HepG2 (cell line): ENCODE measurements around the gene ATRN. TPM values are rescaled to one million over a fixed set of nuclear protein-coding genes. Genes with fewer than 3 reads are reported as not detected.

Experiments
- BCL6 ChIP-seq: IDR thresholded peaks from 2 replicates; pipeline ENCODE4 v1.6.1; 2016; ENCODE audit warnings: missing genetic modification reagents, missing compliant biosample characterization
- CAMTA2 ChIP-seq: sonication (generic); formaldehyde crosslinking; IDR thresholded peaks from 2 replicates; pipeline ENCODE4 v1.4.0; 2020; ENCODE audit warnings: mild to moderate bottlenecking, missing genetic modification reagents, borderline replicate concordance
- FOXA1 ChIP-seq, 2 experiments: fragments of 450-650 bp in 1 of 2; sonication (generic) in 1 of 2; formaldehyde crosslinking in 1 of 2; IDR thresholded peaks; 2 replicates each; pipeline versions ENCODE4 v1.4.0 to v1.6.1; 2016 to 2020; ENCODE audit warnings: missing genetic modification reagents in 1 of 2
- HNRNPH1 ChIP-seq: fragments of 200-400 bp; formaldehyde crosslinking; optimal IDR thresholded peaks from 2 replicates; pipeline ENCODE3; 2017; ENCODE audit warnings: mild to moderate bottlenecking, low read depth, low read length
- MED13 ChIP-seq: sonication (generic); formaldehyde crosslinking; IDR thresholded peaks from 2 replicates; pipeline ENCODE4 v1.5.0; 2020; ENCODE audit warnings: missing genetic modification reagents
- NFE2L1 ChIP-seq: sonication (generic); formaldehyde crosslinking; IDR thresholded peaks from 2 replicates; pipeline ENCODE4 v1.4.0; 2020; ENCODE audit warnings: missing genetic modification reagents, mild to moderate bottlenecking, borderline replicate concordance
- NFIC ChIP-seq: IDR thresholded peaks from 2 replicates; pipeline ENCODE4 v1.6.1; 2012; ENCODE audit warnings: mild to moderate bottlenecking, low read length, inconsistent platforms
- SMARCC2 ChIP-seq: fragments of 450-650 bp; IDR thresholded peaks from 2 replicates; pipeline ENCODE4 v1.6.1; 2017; ENCODE audit warnings: antibody characterized with exemption, mild to moderate bottlenecking
- SP1 ChIP-seq, 2 experiments: fragments of 450-650 bp in 1 of 2; sonication (generic) in 1 of 2; formaldehyde crosslinking in 1 of 2; IDR thresholded peaks; 2 replicates each; pipeline versions ENCODE4 v1.4.0 to v1.6.1; 2016 to 2020; ENCODE audit warnings: missing genetic modification reagents in 1 of 2
- TEAD2 ChIP-seq: sonication (generic); formaldehyde crosslinking; IDR thresholded peaks from 2 replicates; pipeline ENCODE4 v1.9.0; 2021; ENCODE audit warnings: missing genetic modification reagents
- WIZ ChIP-seq: sonication (generic); formaldehyde crosslinking; IDR thresholded peaks from 2 replicates; pipeline ENCODE4 v1.5.1; 2020; ENCODE audit warnings: mild to moderate bottlenecking, missing genetic modification reagents
- ZFP1 ChIP-seq: IDR thresholded peaks from 2 replicates; pipeline ENCODE4 v1.6.1; 2016
- ZFP37 ChIP-seq: sonication (generic); formaldehyde crosslinking; IDR thresholded peaks from 2 replicates; pipeline ENCODE4 v1.4.0; 2020; ENCODE audit warnings: missing genetic modification reagents, borderline replicate concordance
- ZNF451 ChIP-seq: sonication (generic); formaldehyde crosslinking; IDR thresholded peaks from 2 replicates; pipeline ENCODE4 v1.5.0; 2020; ENCODE audit warnings: mild to moderate bottlenecking, missing genetic modification reagents
- ZNF496 ChIP-seq: sonication (generic); formaldehyde crosslinking; IDR thresholded peaks from 2 replicates; pipeline ENCODE4 v1.8.1; 2023; ENCODE audit warnings: mild to moderate bottlenecking, moderate library complexity, missing genetic modification reagents; ENCODE audit not compliant: insufficient replicate concordance
- ZNF530 ChIP-seq: sonication (generic); formaldehyde crosslinking; IDR thresholded peaks from 2 replicates; pipeline ENCODE4 v1.5.0; 2020; ENCODE audit warnings: low read depth, mild to moderate bottlenecking, missing genetic modification reagents
- ZNF652 ChIP-seq: IDR thresholded peaks from 2 replicates; pipeline ENCODE4 v1.6.1; 2016; ENCODE audit warnings: low read depth, borderline replicate concordance
- ZNF746 ChIP-seq: sonication (generic); formaldehyde crosslinking; IDR thresholded peaks from 2 replicates; pipeline ENCODE4 v1.8.0; 2022; ENCODE audit warnings: mild to moderate bottlenecking, missing genetic modification reagents
- ZNF792 ChIP-seq: IDR thresholded peaks from 2 replicates; pipeline ENCODE4 v1.6.1; 2016
- polyA plus RNA-seq, 8 experiments: library from polyadenylated mRNA; depleted of rRNA in 3 of 8; stranded (reverse) in 7 of 8; unstranded in 1 of 8; fragments of >200 nt; fragmentation: Illumina TruSeq in 4 of 8; extraction: Trizol in 4 of 8; gene quantifications; 2 replicates each; pipeline versions ENCODE4 v1.2.1 to v1.2.3, GENCODE V29; 2011 to 2016; ENCODE audit warnings: low read depth in 4 of 8, missing spikeins in 1 of 8, mixed read lengths in 1 of 8; ENCODE audit not compliant: insufficient read depth in 1 of 8
- total RNA-seq, 5 experiments: library from RNA; depleted of rRNA; stranded (reverse); fragments of >200 nt; fragmentation: Illumina TruSeq; extraction: Trizol; gene quantifications; 2 replicates each; pipeline ENCODE4 v1.2.3, GENCODE V29; 2016; ENCODE audit warnings: low read depth in 1 of 5
- TF ChIP-seq, protein P1 (sequence below): sonication (generic); formaldehyde crosslinking; IDR thresholded peaks from 2 replicates; pipeline ENCODE4 v1.4.0; 2020; ENCODE audit warnings: missing genetic modification reagents, borderline replicate concordance
- TF ChIP-seq, protein P2 (sequence below): IDR thresholded peaks from 2 replicates; pipeline ENCODE4 v1.6.1; 2016; ENCODE audit warnings: mild to moderate bottlenecking
- TF ChIP-seq, protein P3 (sequence below): sonication (generic); formaldehyde crosslinking; IDR thresholded peaks from 2 replicates; pipeline ENCODE4 v1.5.0; 2020; ENCODE audit warnings: missing genetic modification reagents
- TF ChIP-seq, protein P4 (sequence below): sonication (generic); formaldehyde crosslinking; IDR thresholded peaks from 2 replicates; pipeline ENCODE4 v1.4.0; 2020; ENCODE audit warnings: missing genetic modification reagents

Gene ATRN
- total and polyA plus RNA-seq, 2 of the 13 experiments (the other 11 are each of a cell fraction or from before 2014, with no cell fraction given) = 44.2 to 81.1 TPM

DNA sequence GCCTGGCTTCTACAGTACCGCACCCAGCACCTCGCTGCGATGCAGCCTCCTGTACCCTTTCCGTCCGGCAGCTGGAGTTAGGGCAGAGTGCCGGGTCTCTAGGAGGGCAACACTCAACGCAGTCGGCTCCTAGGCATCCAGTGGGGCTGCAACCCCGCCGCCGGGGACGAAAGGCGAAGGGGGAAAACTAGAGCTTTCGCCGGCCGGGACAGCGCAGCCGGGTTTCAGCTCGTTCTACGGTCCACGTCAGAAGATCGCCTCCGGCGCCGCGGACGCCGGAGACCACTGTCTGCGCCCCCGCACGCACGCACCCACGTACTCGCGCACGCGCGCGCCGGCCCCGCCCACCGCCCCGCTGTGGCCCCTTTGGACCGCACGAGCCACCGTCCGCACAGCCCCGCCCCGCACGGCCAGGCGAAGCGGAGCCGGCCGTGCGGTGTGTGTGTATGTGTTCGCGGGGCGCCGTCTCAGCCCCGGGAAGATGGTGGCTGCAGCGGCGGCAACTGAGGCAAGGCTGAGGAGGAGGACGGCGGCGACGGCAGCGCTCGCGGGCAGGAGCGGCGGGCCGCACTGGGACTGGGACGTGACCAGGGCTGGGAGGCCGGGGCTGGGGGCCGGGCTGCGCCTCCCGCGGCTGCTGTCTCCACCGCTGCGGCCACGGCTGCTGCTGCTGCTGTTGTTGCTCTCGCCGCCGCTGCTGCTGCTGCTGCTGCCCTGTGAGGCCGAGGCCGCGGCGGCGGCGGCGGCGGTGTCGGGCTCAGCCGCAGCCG is at the start of gene ATRN (continued):
- TF ChIP-seq ZNF792 (CRISPR knock-in tag) = 0 out of 2 replicates have a peak, but pooled peaks have one; percentile 78
- no peak for TF ChIP-seq ZNF746 (CRISPR knock-in tag)
- TF ChIP-seq, protein P1, sequence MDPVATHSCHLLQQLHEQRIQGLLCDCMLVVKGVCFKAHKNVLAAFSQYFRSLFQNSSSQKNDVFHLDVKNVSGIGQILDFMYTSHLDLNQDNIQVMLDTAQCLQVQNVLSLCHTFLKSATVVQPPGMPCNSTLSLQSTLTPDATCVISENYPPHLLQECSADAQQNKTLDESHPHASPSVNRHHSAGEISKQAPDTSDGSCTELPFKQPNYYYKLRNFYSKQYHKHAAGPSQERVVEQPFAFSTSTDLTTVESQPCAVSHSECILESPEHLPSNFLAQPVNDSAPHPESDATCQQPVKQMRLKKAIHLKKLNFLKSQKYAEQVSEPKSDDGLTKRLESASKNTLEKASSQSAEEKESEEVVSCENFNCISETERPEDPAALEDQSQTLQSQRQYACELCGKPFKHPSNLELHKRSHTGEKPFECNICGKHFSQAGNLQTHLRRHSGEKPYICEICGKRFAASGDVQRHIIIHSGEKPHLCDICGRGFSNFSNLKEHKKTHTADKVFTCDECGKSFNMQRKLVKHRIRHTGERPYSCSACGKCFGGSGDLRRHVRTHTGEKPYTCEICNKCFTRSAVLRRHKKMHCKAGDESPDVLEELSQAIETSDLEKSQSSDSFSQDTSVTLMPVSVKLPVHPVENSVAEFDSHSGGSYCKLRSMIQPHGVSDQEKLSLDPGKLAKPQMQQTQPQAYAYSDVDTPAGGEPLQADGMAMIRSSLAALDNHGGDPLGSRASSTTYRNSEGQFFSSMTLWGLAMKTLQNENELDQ (CRISPR knock-in tag) = peak; percentile 79
- peak; percentile 98 for TF ChIP-seq ZNF451 (CRISPR knock-in tag)
- TF ChIP-seq, protein P2, sequence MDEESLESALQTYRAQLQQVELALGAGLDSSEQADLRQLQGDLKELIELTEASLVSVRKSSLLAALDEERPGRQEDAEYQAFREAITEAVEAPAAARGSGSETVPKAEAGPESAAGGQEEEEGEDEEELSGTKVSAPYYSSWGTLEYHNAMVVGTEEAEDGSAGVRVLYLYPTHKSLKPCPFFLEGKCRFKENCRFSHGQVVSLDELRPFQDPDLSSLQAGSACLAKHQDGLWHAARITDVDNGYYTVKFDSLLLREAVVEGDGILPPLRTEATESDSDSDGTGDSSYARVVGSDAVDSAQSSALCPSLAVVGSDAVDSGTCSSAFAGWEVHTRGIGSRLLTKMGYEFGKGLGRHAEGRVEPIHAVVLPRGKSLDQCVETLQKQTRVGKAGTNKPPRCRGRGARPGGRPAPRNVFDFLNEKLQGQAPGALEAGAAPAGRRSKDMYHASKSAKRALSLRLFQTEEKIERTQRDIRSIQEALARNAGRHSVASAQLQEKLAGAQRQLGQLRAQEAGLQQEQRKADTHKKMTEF (CRISPR knock-in tag) = peak; percentile 90
- TF ChIP-seq, protein P3, sequence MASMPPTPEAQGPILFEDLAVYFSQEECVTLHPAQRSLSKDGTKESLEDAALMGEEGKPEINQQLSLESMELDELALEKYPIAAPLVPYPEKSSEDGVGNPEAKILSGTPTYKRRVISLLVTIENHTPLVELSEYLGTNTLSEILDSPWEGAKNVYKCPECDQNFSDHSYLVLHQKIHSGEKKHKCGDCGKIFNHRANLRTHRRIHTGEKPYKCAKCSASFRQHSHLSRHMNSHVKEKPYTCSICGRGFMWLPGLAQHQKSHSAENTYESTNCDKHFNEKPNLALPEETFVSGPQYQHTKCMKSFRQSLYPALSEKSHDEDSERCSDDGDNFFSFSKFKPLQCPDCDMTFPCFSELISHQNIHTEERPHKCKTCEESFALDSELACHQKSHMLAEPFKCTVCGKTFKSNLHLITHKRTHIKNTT (CRISPR knock-in tag) = no peak
- TF ChIP-seq NFIC = no peak; the same call in 1 of the 2 replicates
- 0 out of 2 replicates have a peak, but pooled peaks have one; percentile 23 for TF ChIP-seq ZFP1
- TF ChIP-seq ZNF530 (CRISPR knock-in tag) = peak; percentile 78; the same call in 1 of the 2 replicates
- no peak for TF ChIP-seq HNRNPH1
- peak; percentile 18 for TF ChIP-seq ZFP37
- peak; percentile 76; the same call in 1 of the 2 replicates for TF ChIP-seq NFE2L1 (CRISPR knock-in tag)
- TF ChIP-seq ZNF652 = no peak
- TF ChIP-seq WIZ (CRISPR knock-in tag) = peak; percentile 45; the same call in 1 of the 2 replicates
- TF ChIP-seq FOXA1 (IDR thresholded peaks at IDR 0.05) = no peak
- peak; percentile 40; the same call in 1 of the 2 replicates for TF ChIP-seq FOXA1 (CRISPR knock-in tag; IDR thresholded peaks at IDR 0.05)
- peak; percentile 66; the same call in 1 of the 2 replicates for TF ChIP-seq MED13
- no peak for TF ChIP-seq TEAD2 (CRISPR knock-in tag)
- TF ChIP-seq SMARCC2 = no peak
- no peak for TF ChIP-seq ZNF496
- peak; percentile 10; the same call in 1 of the 2 replicates for TF ChIP-seq SP1 (IDR thresholded peaks at IDR 0.05)
- peak; percentile 100 for TF ChIP-seq SP1 (CRISPR knock-in tag; IDR thresholded peaks at IDR 0.05)
- TF ChIP-seq CAMTA2 = peak; percentile 79; the same call in 1 of the 2 replicates
- TF ChIP-seq, protein P4, sequence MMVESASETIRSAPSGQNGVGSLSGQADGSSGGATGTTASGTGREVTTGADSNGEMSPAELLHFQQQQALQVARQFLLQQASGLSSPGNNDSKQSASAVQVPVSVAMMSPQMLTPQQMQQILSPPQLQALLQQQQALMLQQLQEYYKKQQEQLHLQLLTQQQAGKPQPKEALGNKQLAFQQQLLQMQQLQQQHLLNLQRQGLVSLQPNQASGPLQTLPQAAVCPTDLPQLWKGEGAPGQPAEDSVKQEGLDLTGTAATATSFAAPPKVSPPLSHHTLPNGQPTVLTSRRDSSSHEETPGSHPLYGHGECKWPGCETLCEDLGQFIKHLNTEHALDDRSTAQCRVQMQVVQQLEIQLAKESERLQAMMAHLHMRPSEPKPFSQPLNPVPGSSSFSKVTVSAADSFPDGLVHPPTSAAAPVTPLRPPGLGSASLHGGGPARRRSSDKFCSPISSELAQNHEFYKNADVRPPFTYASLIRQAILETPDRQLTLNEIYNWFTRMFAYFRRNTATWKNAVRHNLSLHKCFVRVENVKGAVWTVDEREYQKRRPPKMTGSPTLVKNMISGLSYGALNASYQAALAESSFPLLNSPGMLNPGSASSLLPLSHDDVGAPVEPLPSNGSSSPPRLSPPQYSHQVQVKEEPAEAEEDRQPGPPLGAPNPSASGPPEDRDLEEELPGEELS (CRISPR knock-in tag) = no peak
- no peak for TF ChIP-seq BCL6
